ENCODE data around the gene CSAD.
"Not testable (repeated sequence)": the region's sequence is repeated elsewhere in the genome, so short reads cannot be mapped to it uniquely, and the experiment has no call there.

Gene CSAD

GRCh38 chr12:53173085-53173715 is 7.5 kb downstream of the CSAD start:
- Histone ChIP-seq H3K36me3 (ENCODE audit: insufficient read depth, low read length) (no peaks in the 10 kb centered on the region; the same call in 1 of the 2 replicates), H3K4me3 (no peak overlapping the region), H3K9me3 (ENCODE audit: low read depth, low read length) (no peaks in the 10 kb centered on the region), H3K27ac (no peak overlapping the region), H3K9ac (ENCODE audit: insufficient read length) (no peak overlapping the region)
- DNase-seq (ENCODE audit: low read depth, low spot score), result no peak
- TF ChIP-seq EZH2 (IDR thresholded peaks at IDR 0.05) (no peak), POLR2AphosphoS5 (IDR thresholded peaks at IDR 0.05; ENCODE audit: borderline replicate concordance, low read depth, low read length) (no peak), FOXP2 (optimal IDR thresholded peaks at IDR 0.05; ENCODE audit: control extremely low read depth, extremely low read length, insufficient read depth) (no peak)

GRCh38 chr12:53172352-53172751 is 8.4 kb downstream of the CSAD start:
- no peak for DNase-seq (ENCODE audit: low read depth, low spot score)
- Histone ChIP-seq H3K9ac (ENCODE audit: insufficient read length) (no peak overlapping the region), H3K36me3 (ENCODE audit: insufficient read depth, low read length) (no peaks in the 10 kb centered on the region; the same call in 1 of the 2 replicates)

GRCh38 chr12:53171725-53172329 is 8.9 kb downstream of the CSAD start:
- no peak for TF ChIP-seq EZH2 (IDR thresholded peaks at IDR 0.05)
- TF ChIP-seq POLR2AphosphoS5 (IDR thresholded peaks at IDR 0.05; ENCODE audit: borderline replicate concordance, low read depth, low read length), result no peak
- no peak for TF ChIP-seq FOXP2 (optimal IDR thresholded peaks at IDR 0.05; ENCODE audit: control extremely low read depth, extremely low read length, insufficient read depth)

More at GRCh38 chr12:53172352-53172751, 8.4 kb downstream of the CSAD start:
- Histone ChIP-seq H3K9me3 (ENCODE audit: low read depth, low read length) (no peaks in the 10 kb centered on the region), H3K27ac (no peak overlapping the region), H3K4me3 (no peak overlapping the region)
- TF ChIP-seq POLR2AphosphoS5 (IDR thresholded peaks at IDR 0.05; ENCODE audit: borderline replicate concordance, low read depth, low read length) (no peak), FOXP2 (optimal IDR thresholded peaks at IDR 0.05; ENCODE audit: control extremely low read depth, extremely low read length, insufficient read depth) (no peak), EZH2 (IDR thresholded peaks at IDR 0.05) (no peak)

GRCh38 chr12:53170876-53171724 is 9.6 kb downstream of the CSAD start:
- DNase-seq (ENCODE audit: low read depth, low spot score), result no peak
- H3K9me3 ChIP-seq (ENCODE audit: low read depth, low read length), result no peaks in the 10 kb centered on the region
- no peak overlapping the region for H3K9ac ChIP-seq (ENCODE audit: insufficient read length)
- no peak overlapping the region for H3K4me3 ChIP-seq
- H3K36me3 ChIP-seq (ENCODE audit: insufficient read depth, low read length), result no peaks in the 10 kb centered on the region; the same call in 1 of the 2 replicates
- H3K27ac ChIP-seq, result no peak overlapping the region
- TF ChIP-seq POLR2AphosphoS5 (IDR thresholded peaks at IDR 0.05; ENCODE audit: borderline replicate concordance, low read depth, low read length), result no peak
- TF ChIP-seq EZH2 (IDR thresholded peaks at IDR 0.05), result no peak
- TF ChIP-seq FOXP2 (optimal IDR thresholded peaks at IDR 0.05; ENCODE audit: control extremely low read depth, extremely low read length, insufficient read depth), result no peak

More at GRCh38 chr12:53171725-53172329, 8.9 kb downstream of the CSAD start:
- no peak overlapping the region for H3K27ac ChIP-seq
- H3K9ac ChIP-seq (ENCODE audit: insufficient read length), result no peak overlapping the region
- H3K4me3 ChIP-seq, result no peak overlapping the region
- no peaks in the 10 kb centered on the region for H3K9me3 ChIP-seq (ENCODE audit: low read depth, low read length)
- no peaks in the 10 kb centered on the region; the same call in 1 of the 2 replicates for H3K36me3 ChIP-seq (ENCODE audit: insufficient read depth, low read length)
- no peak for DNase-seq (ENCODE audit: low read depth, low spot score)

GRCh38 chr12:53170215-53170614 is 10.5 kb downstream of the CSAD start:
- TF ChIP-seq POLR2AphosphoS5 (IDR thresholded peaks at IDR 0.05; ENCODE audit: borderline replicate concordance, low read depth, low read length) (no peak), FOXP2 (optimal IDR thresholded peaks at IDR 0.05; ENCODE audit: control extremely low read depth, extremely low read length, insufficient read depth) (no peak), EZH2 (IDR thresholded peaks at IDR 0.05) (no peak)
- Histone ChIP-seq H3K9me3 (ENCODE audit: low read depth, low read length) (no peaks in the 10 kb centered on the region), H3K36me3 (ENCODE audit: insufficient read depth, low read length) (no peaks in the 10 kb centered on the region; the same call in 1 of the 2 replicates), H3K4me3 (no peak overlapping the region), H3K27ac (no peak overlapping the region), H3K9ac (ENCODE audit: insufficient read length) (no peak overlapping the region)
- DNase-seq (ENCODE audit: low read depth, low spot score), result no peak

- no peak overlapping the region for H3K27ac ChIP-seq
These were observed 11.1 kb downstream of the CSAD start for GRCh38 chr12:53169644-53170043.

GRCh38 chr12:53166837-53167236 is 13.9 kb downstream of the CSAD start:
- H3K9ac ChIP-seq (ENCODE audit: insufficient read length), result no peak overlapping the region
- no peak overlapping the region for H3K4me3 ChIP-seq
- no peaks in the 10 kb centered on the region for H3K9me3 ChIP-seq (ENCODE audit: low read depth, low read length)
- H3K27ac ChIP-seq, result no peak overlapping the region
- TF ChIP-seq EZH2 (IDR thresholded peaks at IDR 0.05) (no peak), FOXP2 (optimal IDR thresholded peaks at IDR 0.05; ENCODE audit: control extremely low read depth, extremely low read length, insufficient read depth) (no peak), POLR2AphosphoS5 (IDR thresholded peaks at IDR 0.05; ENCODE audit: borderline replicate concordance, low read depth, low read length) (no peak)
- no peak for DNase-seq (ENCODE audit: low read depth, low spot score)
- peaks cover 3% of the 10 kb centered on the region; the same call in 1 of the 2 replicates for H3K36me3 ChIP-seq (ENCODE audit: insufficient read depth, low read length)

More at GRCh38 chr12:53169644-53170043, 11.1 kb downstream of the CSAD start:
- no peak for TF ChIP-seq POLR2AphosphoS5 (IDR thresholded peaks at IDR 0.05; ENCODE audit: borderline replicate concordance, low read depth, low read length)
- TF ChIP-seq EZH2 (IDR thresholded peaks at IDR 0.05), result no peak
- TF ChIP-seq FOXP2 (optimal IDR thresholded peaks at IDR 0.05; ENCODE audit: control extremely low read depth, extremely low read length, insufficient read depth), result no peak
- H3K36me3 ChIP-seq (ENCODE audit: insufficient read depth, low read length), result no peaks in the 10 kb centered on the region; the same call in 1 of the 2 replicates
- no peak overlapping the region for H3K4me3 ChIP-seq
- H3K9me3 ChIP-seq (ENCODE audit: low read depth, low read length), result no peaks in the 10 kb centered on the region
- DNase-seq (ENCODE audit: low read depth, low spot score), result no peak
- H3K9ac ChIP-seq (ENCODE audit: insufficient read length), result no peak overlapping the region

- H3K4me3 ChIP-seq; H3K9ac ChIP-seq (ENCODE audit: insufficient read length); H3K27ac ChIP-seq; H3K9me3 ChIP-seq (ENCODE audit: low read depth, low read length); DNase-seq (ENCODE audit: low read depth, low spot score); H3K36me3 ChIP-seq (ENCODE audit: insufficient read depth, low read length): not testable (repeated sequence)
These were observed 17.7 kb downstream of the CSAD start for GRCh38 chr12:53163008-53163407.

All from SK-N-MC (cell line).